Esophagus squamous epithelium (tissue), 5 donors: ENCODE data around the gene HDAC10. TPM values are rescaled to one million over a fixed set of nuclear protein-coding genes. Genes with fewer than 3 reads are reported as not detected.

Experiments
- DNase-seq: peaks from one replicate; lab custom pipeline; 2025; lab: John Stamatoyannopoulos, UW
- H3K27ac ChIP-seq, 4 donors: fragments of 200-600 bp; sonication (generic); one replicate each; pipeline ENCODE4 v1.5.1; 2016 to 2019; ENCODE audit warnings: mild to moderate bottlenecking in 1 of 4
- H3K27me3 ChIP-seq, 4 donors: fragments of 200-600 bp; sonication (generic); 1 replicate in 3 of 4; 2 replicates in 1 of 4; pipeline versions ENCODE4 v1.5.1 to v1.6.0; 2017 to 2021; ENCODE audit warnings: antibody characterized with exemption in 1 of 4
- H3K36me3 ChIP-seq, 3 donors: fragments of 200-600 bp; sonication (generic); one replicate each; pipeline ENCODE4 v1.5.1; 2016 to 2019
- H3K4me1 ChIP-seq, 3 donors: fragments of 200-600 bp; sonication (generic); one replicate each; pipeline ENCODE4 v1.5.1; 2017 to 2019
- H3K4me3 ChIP-seq, 4 donors: fragments of 200-600 bp; sonication (generic); 1 replicate in 3 of 4; 2 replicates in 1 of 4; pipeline ENCODE4 v1.5.1; 2016 to 2019; ENCODE audit warnings: mild to moderate bottlenecking in 2 of 4, moderate library complexity in 1 of 4
- H3K9me3 ChIP-seq, 3 donors: fragments of 200-600 bp; sonication (generic); one replicate each; pipeline ENCODE4 v1.5.1; 2016 to 2019
- POLR2A ChIP-seq, 4 donors: fragments of 450-650 bp; IDR thresholded peaks; one replicate each; pipeline ENCODE4 v1.6.1; 2017; ENCODE audit warnings: antibody characterized with exemption in 4 of 4, mild to moderate bottlenecking in 4 of 4, moderate library complexity in 3 of 4
- WGBS, 2 donors: methylation state at CpG; one replicate each; pipeline ENCODE4 v1.1.5; 2018; 5-methylcytosine and 5-hydroxymethylcytosine counted together
- intact Hi-C: fragments of 100-400 bp; cut with DNase I; formaldehyde crosslinking; loops from one replicate; pipeline ENCODE4 v1.15.0; 2022
- total RNA-seq, 4 donors: library from RNA; depleted of rRNA; stranded (reverse); fragments of >200 nt; gene quantifications; one replicate each; pipeline ENCODE4 v1.1.0, GENCODE V29; 2016
- TF ChIP-seq, protein P1 (sequence below), 6 experiments: fragments of 450-650 bp in 4 of 6; fragments of 200-600 bp in 2 of 6; sonication (generic) in 2 of 6; IDR thresholded peaks; one replicate each; pipeline ENCODE4 v1.5.1; 2016 to 2019; ENCODE audit warnings: antibody characterized with exemption in 6 of 6, mild to moderate bottlenecking in 4 of 6, moderate library complexity in 4 of 6
- donor health status: DM: yes; HTN: yes; CAD: no.

The HDAC10 gene
- total RNA-seq, 4 donors from 2014 or later: 18.2 to 46.3 (median 35.6) TPM

GRCh38 chr22:50227579-50228215, 23.4 kb downstream of the HDAC10 start:
- Histone ChIP-seq H3K4me3 (no peak overlapping the region), H3K9me3 (no peaks in the 10 kb centered on the region), H3K27me3 (no peaks in the 10 kb centered on the region), H3K4me1 (no peaks in the 10 kb centered on the region), H3K27ac (no peak overlapping the region), H3K36me3 (peaks cover 23 to 98% (median 44%) of the 10 kb centered on the region in 3 donors)
- intact Hi-C loops: no loop called here
- WGBS, 2 donors: 92 to 94% methylated on average over 13 to 18 of the region's 25 CpGs
- TF ChIP-seq POLR2A (IDR thresholded peaks at IDR 0.05): no peak
- TF ChIP-seq, protein P1, sequence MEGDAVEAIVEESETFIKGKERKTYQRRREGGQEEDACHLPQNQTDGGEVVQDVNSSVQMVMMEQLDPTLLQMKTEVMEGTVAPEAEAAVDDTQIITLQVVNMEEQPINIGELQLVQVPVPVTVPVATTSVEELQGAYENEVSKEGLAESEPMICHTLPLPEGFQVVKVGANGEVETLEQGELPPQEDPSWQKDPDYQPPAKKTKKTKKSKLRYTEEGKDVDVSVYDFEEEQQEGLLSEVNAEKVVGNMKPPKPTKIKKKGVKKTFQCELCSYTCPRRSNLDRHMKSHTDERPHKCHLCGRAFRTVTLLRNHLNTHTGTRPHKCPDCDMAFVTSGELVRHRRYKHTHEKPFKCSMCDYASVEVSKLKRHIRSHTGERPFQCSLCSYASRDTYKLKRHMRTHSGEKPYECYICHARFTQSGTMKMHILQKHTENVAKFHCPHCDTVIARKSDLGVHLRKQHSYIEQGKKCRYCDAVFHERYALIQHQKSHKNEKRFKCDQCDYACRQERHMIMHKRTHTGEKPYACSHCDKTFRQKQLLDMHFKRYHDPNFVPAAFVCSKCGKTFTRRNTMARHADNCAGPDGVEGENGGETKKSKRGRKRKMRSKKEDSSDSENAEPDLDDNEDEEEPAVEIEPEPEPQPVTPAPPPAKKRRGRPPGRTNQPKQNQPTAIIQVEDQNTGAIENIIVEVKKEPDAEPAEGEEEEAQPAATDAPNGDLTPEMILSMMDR (IDR thresholded peaks at IDR 0.05): no peak
- no peak for DNase-seq

- H3K4me1 ChIP-seq: no peaks in the 10 kb centered on the region
- no peaks in the 10 kb centered on the region for H3K27me3 ChIP-seq
- no peak overlapping the region for H3K4me3 ChIP-seq
- H3K27ac ChIP-seq: no peak overlapping the region
- no peaks in the 10 kb centered on the region for H3K9me3 ChIP-seq
- DNase-seq: no peak
- peaks cover 32 to 98% (median 53%) of the 10 kb centered on the region in 3 donors for H3K36me3 ChIP-seq
- 90 to 100% methylated on average over 2 to 5 of the region's 18 CpGs for WGBS, 2 donors
- no peak for TF ChIP-seq POLR2A (IDR thresholded peaks at IDR 0.05)
- TF ChIP-seq, protein P1 (IDR thresholded peaks at IDR 0.05): no peak
- intact Hi-C loops: no loop called here
Measured at GRCh38 chr22:50226875-50227165, 24.2 kb downstream of the HDAC10 start.

DNA sequence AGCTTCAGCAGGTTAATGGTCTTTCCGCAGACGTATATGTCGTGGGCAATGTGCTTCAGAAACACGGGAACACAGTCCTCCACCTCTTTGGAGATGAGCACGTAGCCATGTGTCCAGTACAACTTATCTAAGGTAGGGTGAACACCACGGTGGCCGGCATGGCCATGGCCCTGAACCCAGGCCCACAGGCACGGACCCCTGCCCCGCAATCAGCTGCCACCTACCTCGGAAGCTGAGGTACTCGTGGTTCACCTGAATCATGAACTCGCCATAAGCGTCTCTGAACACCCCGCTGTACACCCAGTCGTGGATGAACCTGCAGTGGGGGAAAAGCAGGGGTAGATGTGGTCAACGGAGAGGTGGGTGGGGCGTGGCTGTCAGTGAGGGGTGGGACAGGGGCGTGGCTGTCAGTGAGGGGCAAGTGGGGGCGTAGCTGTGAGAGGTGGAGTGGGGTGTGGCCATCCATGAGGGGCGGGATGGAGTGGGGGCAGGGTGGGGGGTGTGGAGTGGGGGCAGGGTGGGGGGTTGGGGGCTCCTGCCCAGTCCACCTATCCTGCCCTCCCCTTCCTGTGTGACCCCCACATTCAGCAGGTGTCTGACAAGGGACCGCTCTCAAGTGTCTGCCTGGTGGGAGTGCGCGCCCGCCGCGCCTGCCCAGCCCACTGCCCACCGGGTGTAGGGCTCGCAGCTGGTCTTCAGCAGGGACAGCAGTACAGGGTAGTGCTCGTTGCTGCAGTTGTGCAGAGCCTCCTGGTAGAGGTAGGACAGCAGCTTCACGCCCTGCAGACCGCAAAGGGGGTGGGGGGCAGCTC, 24.8 kb downstream of the HDAC10 start:
- WGBS, 2 donors: 98% methylated on average over 16 of the region's 31 CpGs; no CpG with 5 or more reads in 1 of the 2 donors

DNA sequence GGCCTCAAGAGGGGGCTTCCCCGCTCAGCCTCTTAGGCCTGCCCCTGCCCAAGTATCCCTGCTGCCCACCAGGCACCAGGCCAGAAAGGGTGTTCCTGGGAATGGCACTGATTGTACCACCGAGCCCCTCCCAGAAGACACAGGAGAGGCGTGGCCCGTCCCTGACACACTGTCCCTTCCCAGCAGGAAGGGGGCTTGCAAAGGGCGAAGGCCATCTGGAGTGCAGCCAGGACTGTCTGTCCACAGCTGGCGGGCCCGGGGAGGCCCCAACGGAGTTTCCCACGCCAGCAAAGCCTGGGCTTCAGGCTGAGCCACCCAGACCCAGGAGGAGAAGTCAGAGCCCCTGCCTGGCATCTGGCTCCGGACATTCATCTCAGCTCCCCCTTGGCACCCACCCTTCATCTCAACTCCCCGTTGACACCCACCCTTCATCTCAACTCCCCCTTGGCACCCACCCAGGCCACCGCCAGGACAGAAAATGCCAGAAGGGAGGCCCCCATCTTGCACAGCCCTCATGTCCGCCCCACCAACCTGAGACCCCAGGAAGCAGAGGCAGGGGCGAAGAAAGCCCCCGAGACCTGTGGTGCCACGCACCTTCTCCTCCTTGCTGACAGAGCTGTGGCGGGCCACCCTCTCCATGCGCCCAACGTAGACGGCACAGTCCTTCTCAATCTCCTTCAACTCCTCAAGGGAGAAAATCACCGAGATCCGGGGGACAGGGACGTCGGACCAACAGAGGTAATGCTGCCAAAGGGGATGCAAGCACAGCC, 25.7 kb downstream of the HDAC10 start:
- H3K27me3 ChIP-seq: no peaks in the 10 kb centered on the region
- peaks cover 45 to 100% (median 65%) of the 10 kb centered on the region in 3 donors for H3K36me3 ChIP-seq
- no peaks in the 10 kb centered on the region for H3K4me1 ChIP-seq
- intact Hi-C loops: no loop called here
- WGBS, 2 donors: no CpG with 5 or more reads among the region's 24 CpGs
- no peak overlapping the region for H3K27ac ChIP-seq
- TF ChIP-seq POLR2A (IDR thresholded peaks at IDR 0.05): no peak
- TF ChIP-seq, protein P1 (IDR thresholded peaks at IDR 0.05): no peak
- no peaks in the 10 kb centered on the region for H3K9me3 ChIP-seq
- H3K4me3 ChIP-seq: no peak overlapping the region
- DNase-seq: no peak

More for the DNA sequence above, 24.8 kb downstream of the HDAC10 start:
- no peaks in the 10 kb centered on the region for H3K27me3 ChIP-seq
- peaks cover 38 to 98% (median 58%) of the 10 kb centered on the region in 3 donors for H3K36me3 ChIP-seq
- intact Hi-C loops: no loop called here
- no peaks in the 10 kb centered on the region for H3K9me3 ChIP-seq
- no peak overlapping the region for H3K27ac ChIP-seq
- no peak for DNase-seq
- no peak for TF ChIP-seq POLR2A (IDR thresholded peaks at IDR 0.05)
- TF ChIP-seq, protein P1 (IDR thresholded peaks at IDR 0.05): no peak
- H3K4me1 ChIP-seq: no peaks in the 10 kb centered on the region
- H3K4me3 ChIP-seq: no peak overlapping the region
